Measurements from ENCODE around the gene TRIM40. TPM values are rescaled to one million over a fixed set of nuclear protein-coding genes. Genes with fewer than 3 reads are reported as not detected.

Gene TRIM40
- total and polyA plus RNA-seq, 2 of the 13 experiments (the other 11 are each of a cell fraction or from before 2014, with no cell fraction given) = 0.58 TPM; not detected in 1

- H4K20me1 ChIP-seq (ENCODE audit: insufficient read depth, low read length) = no peaks in the 10 kb centered on the region; the same call in 1 of the 2 replicates
- H3K4me2 ChIP-seq (ENCODE audit: low read depth, low read length) = no peak within 1 kb of the TSS
- ChIA-PET POLR2A (no interaction called here), CTCF (ENCODE audit: low intra/inter-chr PET ratio, low total read pairs) (no interaction called here)
- BruUV-seq (replicated peaks) = no TSS peak
- H2AFZ ChIP-seq (ENCODE audit: low read length) = no peak within 1 kb of the TSS
- no peak within 1 kb of the TSS for H3K4me3 ChIP-seq (replicated peaks in 1 of 3; ENCODE audit: insufficient read depth in 1 of 3, low read depth in 2 of 3, low read length in 3 of 3)
- H3K9ac ChIP-seq (ENCODE audit: insufficient read depth, low read depth, low read length) = no peak within 1 kb of the TSS
- H3K4me1 ChIP-seq (ENCODE audit: insufficient read depth, low read length) = peaks cover 52% of the 10 kb centered on the region
- 88% methylated on average over 4 of the region's 4 CpGs for WGBS (ENCODE audit: low lambda C conversion rate)
- no peak within 1 kb of the TSS for H3K27ac ChIP-seq (ENCODE audit: extremely low read length, insufficient read depth, low read length)
- ATAC-seq = no peak
- in situ Hi-C loops (cut with HindIII; ENCODE audit: extremely low pct_ligation_motif_present, low pct_unique_long_range_greater_than_20kb) (no loop called here), intact Hi-C loops (cut with micrococcal nuclease; ENCODE audit: unreplicated experiment) (no loop called here)
- peaks cover 0 to 3% of the 10 kb centered on the region in 2 experiments; a peak in 1 of 5 replicates for H3K27me3 ChIP-seq (ENCODE audit: control insufficient read depth in 1 of 2, insufficient read depth in 2 of 2, low read length in 2 of 2)
- H3K9me3 ChIP-seq (ENCODE audit: low read length) = no peaks in the 10 kb centered on the region
- H3K79me2 ChIP-seq (ENCODE audit: insufficient read depth, low read length) = peaks cover 26% of the 10 kb centered on the region
- no peak for FAIRE-seq
- DNase-seq (ENCODE audit: low spot score) = no peak
- H3K36me3 ChIP-seq (replicated peaks in 1 of 2; ENCODE audit: control insufficient read depth in 1 of 2, insufficient read depth in 2 of 2, low read length in 2 of 2) = no peaks in the 10 kb centered on the region
- TF ChIP-seq CBX2 (IDR thresholded peaks at IDR 0.05; ENCODE audit: low read depth, low read length) (no peak), CBX2 (CRISPR knock-in tag; IDR thresholded peaks at IDR 0.05; ENCODE audit: low read depth) (no peak), ZNF513 (CRISPR knock-in tag; conservative IDR thresholded peaks at IDR 0.05) (no peak), TEAD2 (CRISPR knock-in tag; IDR thresholded peaks at IDR 0.05) (no peak), SOX13 (IDR thresholded peaks at IDR 0.05) (no peak), SOX13 (CRISPR knock-in tag; conservative IDR thresholded peaks at IDR 0.05 in 1 of 2, IDR thresholded peaks at IDR 0.05 in 1 of 2) (no peak), SATB2 (CRISPR knock-in tag; IDR thresholded peaks at IDR 0.05) (no peak), ATF7 (IDR thresholded peaks at IDR 0.05) (no peak), ATF7 (CRISPR knock-in tag; IDR thresholded peaks at IDR 0.05) (no peak), TAF1 (CRISPR knock-in tag; IDR thresholded peaks at IDR 0.05) (no peak), ZNF772 (CRISPR knock-in tag; IDR thresholded peaks at IDR 0.05) (no peak), SSRP1 (CRISPR knock-in tag; IDR thresholded peaks at IDR 0.05) (no peak), ZFY (CRISPR knock-in tag; IDR thresholded peaks at IDR 0.05) (no peak), ZNF484 (CRISPR knock-in tag; IDR thresholded peaks at IDR 0.05; ENCODE audit: borderline replicate concordance, low read depth) (no peak), IRF1 (CRISPR knock-in tag; IDR thresholded peaks at IDR 0.05; ENCODE audit: low read depth) (no peak), HOXA3 (CRISPR knock-in tag; IDR thresholded peaks at IDR 0.05) (peak; percentile 21; the same call in 1 of the 2 replicates), TGIF2 (CRISPR knock-in tag; IDR thresholded peaks at IDR 0.05) (no peak), ZFP36L2 (CRISPR knock-in tag; IDR thresholded peaks at IDR 0.05) (no peak), ZXDC (CRISPR knock-in tag; IDR thresholded peaks at IDR 0.05) (no peak), NFKB2 (CRISPR knock-in tag; IDR thresholded peaks at IDR 0.05; ENCODE audit: borderline replicate concordance) (peak; percentile 24; the same call in 1 of the 2 replicates)
Measured at GRCh38 chr6:30160785-30161531, 25.0 kb downstream of the TRIM40 start, which contains the start of gene TRIM10. TSS of gene TRIM10 (minus strand) at chr6:30161211. CDS start at chr6:30160858, 353 bp downstream.

Measured in HepG2 (cell line).